H1 (cell line): ENCODE results near the gene SRGAP3. TPM values are rescaled to one million over a fixed set of nuclear protein-coding genes. Genes with fewer than 3 reads are reported as not detected.

Experiments
- GABPA ChIP-seq: IDR thresholded peaks from 2 replicates; pipeline ENCODE4 v1.6.1; 2011; ENCODE audit warnings: mild to moderate bottlenecking, low read length, moderate library complexity, borderline replicate concordance; ENCODE audit not compliant: insufficient read depth
- NANOG ChIP-seq: IDR thresholded peaks from 2 replicates; pipeline ENCODE4 v1.6.1; 2011; ENCODE audit warnings: low read length, low read depth, mild to moderate bottlenecking, inconsistent platforms; ENCODE audit not compliant: insufficient read depth, poor library complexity, severe bottlenecking
- ZNF274 ChIP-seq: IDR thresholded peaks from 2 replicates; pipeline ENCODE4 v1.7.0; 2012; ENCODE audit warnings: low read length, borderline replicate concordance; ENCODE audit errors: extremely low read depth
- polyA plus RNA-seq, 7 experiments: library from polyadenylated mRNA; depleted of rRNA in 3 of 7; stranded (reverse) in 5 of 7; unstranded in 2 of 7; fragments of >200 nt in 5 of 7; fragments of 200-250 nt in 2 of 7; gene quantifications; 1 replicate in 5 of 7; 2 replicates in 1 of 7; 4 replicates in 1 of 7; pipeline versions ENCODE4 v1.2.1 to v1.2.3, GENCODE V29; 2011 to 2013; ENCODE audit warnings: missing spikeins in 2 of 7, mixed read lengths in 2 of 7
- total RNA-seq: library from RNA; stranded (reverse); fragmentation: NEBNext Ultra II Directional; extraction: Animal tissue kit (Norgen Biotek cat#: 25700); gene quantifications from 2 replicates; pipeline ENCODE4 v1.2.1, GENCODE V29; 2021

The SRGAP3 gene
- total and polyA plus RNA-seq, 2 of the 8 experiments (the other 6 are each of a cell fraction or from before 2014, with no cell fraction given) = 5.8 to 11.4 TPM

DNA sequence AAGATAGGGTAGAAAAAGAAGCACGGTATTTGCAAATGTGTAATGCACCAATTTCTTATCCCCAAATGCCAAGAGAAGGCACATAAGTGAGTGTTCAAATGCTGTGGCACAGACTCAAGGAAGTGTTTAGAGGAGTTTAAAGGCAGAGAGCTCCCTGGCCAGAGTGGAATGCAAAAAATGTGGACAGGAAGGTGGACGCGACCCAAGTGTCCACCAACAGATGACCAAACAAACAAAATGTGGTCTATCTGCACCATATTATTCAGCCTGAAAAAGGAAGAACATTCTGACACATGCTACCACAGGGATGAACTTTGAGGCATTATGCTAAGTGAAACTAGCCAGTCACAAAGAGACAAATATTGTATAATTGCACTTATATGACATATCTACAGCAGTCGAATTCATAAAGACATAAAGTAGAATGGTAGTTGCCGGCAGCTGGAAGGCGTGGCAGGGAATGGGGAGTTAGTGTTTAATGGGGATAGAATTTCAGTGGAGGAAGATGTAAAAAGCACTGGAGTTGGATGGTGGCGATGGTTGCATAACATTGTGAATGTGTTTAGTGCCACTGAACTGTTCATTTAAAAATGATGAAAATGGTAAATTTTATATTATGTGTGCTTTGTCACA, 126.6 kb downstream of the SRGAP3 start (continued):
- TF ChIP-seq GABPA (no peak), NANOG (no peak), ZNF274 (no peak)
